HUDEP-2 (cell line): Measurements from ENCODE around the gene CDKL4.
A peak's percentile ranks its signal among the peaks of the same experiment; 100 is the strongest.
"Not testable (repeated sequence)": the region's sequence is repeated elsewhere in the genome, so short reads cannot be mapped to it uniquely, and the experiment has no call there.

ENCODE experiments used
- DNase-seq, 76 experiments: peaks; one replicate each; lab custom pipeline; 2025; ENCODE audit not compliant: unreplicated experiment in 76 of 76; lab: John Stamatoyannopoulos, UW

Gene CDKL4

GRCh38 chr2:39243469-39244123 lies at the start of gene CDKL4:
CDKL4 (minus strand) TSS chr2:39243970.
- peak in 26 of 76 experiments; percentile 2 to 37 (median 17) for DNase-seq

GRCh38 chr2:39290433-39290832 lies 46.7 kb upstream of the CDKL4 start:
- no peak for DNase-seq

DNA sequence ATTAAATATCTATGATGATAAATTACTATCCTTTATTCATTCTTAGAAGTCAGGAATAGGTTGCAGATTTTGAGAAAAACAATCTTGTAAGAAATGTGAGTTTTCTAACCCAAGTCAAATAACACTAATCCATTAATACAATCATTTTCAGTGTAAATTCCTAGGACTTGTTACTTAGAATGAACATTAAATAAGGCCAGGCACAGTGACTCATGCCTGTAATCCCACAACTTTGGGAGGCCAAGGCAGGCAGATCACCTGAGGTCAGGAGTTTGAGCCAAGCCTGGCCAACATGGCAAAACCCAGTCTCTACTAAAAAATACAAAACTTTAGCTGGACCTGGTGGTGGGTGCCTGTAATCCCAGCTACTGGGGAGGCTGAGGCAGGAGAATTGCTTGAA lies 45.8 kb upstream of the CDKL4 start:
- no peak for DNase-seq

DNA sequence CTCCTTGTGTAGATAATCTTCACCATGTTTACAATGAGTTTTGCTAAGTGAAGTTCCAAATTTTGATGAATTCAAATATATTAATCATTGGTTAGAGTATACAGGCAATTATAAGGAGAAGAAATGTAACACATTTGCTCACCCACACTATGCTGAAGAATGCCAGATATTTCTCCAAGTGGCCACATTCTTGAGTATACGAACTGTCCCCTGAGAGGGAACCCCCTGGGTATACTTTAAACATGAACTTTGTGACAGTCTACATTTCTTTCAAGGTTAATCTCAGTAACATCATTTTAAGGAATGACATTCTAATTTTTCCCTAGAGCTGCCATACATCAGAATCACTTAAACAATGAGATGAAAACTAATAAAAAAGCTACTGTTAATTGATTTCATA lies 39.8 kb upstream of the CDKL4 start:
- no peak for DNase-seq

GRCh38 chr2:39281391-39281790 lies 37.6 kb upstream of the CDKL4 start:
- no peak for DNase-seq

DNA sequence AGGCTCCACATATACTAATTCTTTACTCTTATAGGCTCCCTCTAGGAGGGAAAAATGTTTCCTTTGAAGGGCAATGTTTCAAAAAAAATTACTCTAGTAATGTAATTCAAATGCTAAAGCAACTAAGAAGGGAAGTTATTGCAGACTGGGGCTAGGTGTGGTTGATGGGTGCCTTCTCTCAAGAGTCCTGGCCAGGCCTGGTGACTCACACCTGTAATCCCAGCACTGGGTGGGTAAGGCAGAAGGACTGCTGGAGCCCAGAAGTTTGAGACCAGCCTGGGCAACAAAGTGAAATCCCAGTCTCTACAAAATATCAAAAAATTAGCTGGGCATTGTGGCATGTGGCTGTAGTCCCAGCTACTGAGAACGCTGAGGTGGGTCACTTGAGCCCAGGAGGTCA lies 31.2 kb upstream of the CDKL4 start:
- DNase-seq: no peak

DNA sequence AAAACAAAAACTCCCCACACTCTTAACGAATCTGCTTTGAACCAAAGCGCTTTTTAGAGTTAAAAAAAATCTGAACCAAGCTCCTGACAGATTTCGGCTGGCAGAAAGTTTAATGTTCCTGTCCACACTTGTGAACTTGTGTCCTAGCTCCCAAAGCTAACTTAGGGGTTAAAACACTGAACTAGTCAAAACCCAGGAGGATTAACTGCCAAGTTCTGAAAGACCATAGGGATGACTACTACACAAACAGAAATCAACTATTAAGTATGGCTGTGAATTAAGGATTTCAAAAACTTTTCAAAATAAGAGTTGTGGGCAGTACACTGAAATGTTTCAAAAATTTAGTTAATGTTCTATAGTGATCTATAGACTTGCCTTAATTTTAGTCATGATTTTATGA lies 26.2 kb upstream of the CDKL4 start:
- DNase-seq: no peak

DNA sequence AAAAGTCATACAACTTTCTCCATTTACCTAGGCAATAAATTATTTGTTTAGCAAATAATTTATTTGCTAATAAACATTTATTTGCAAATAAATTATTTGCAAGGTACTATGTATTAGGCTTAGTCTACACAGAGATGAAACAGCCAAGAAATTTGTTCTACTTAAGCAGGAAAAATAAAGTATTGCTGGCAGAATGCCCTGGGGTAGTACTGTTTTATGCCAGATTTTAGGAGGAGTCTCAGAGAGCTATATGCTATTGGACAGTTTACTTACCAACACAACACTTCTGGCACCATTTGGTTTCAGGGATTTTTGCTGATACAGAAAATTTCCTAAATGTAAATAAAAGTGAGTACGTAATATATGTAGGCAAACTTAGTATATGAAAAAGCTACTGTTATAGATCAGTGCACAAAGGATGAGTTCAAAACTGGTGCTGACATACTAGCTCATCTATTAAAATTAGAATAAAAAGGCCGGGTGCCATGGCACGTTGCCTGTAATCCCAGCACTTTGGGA lies 23.2 kb upstream of the CDKL4 start:
- no peak for DNase-seq

GRCh38 chr2:39266139-39266805 lies 22.5 kb upstream of the CDKL4 start:
- DNase-seq: no peak

GRCh38 chr2:39265315-39265714 lies 21.5 kb upstream of the CDKL4 start:
- no peak for DNase-seq

GRCh38 chr2:39264733-39265132 lies 21.0 kb upstream of the CDKL4 start:
- no peak for DNase-seq

DNA sequence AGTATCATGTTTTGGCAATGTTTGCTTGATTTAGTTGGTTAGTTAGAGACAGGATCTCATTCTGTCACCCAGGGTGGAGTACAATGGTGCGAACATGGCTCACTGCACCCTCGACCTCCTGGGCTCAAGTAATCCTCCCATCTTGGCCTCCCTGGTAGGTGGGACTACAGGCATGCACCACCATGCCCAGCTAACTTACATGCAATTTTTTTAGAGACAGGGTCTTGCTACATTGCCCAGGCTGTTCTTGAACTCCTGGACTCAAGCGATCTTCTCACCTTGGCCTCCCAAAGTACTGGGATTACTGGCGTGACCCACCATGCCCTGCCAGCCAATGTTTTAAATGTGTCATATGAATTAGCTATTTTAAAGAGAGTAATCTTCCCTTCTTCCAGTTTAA lies 16.3 kb upstream of the CDKL4 start:
- no peak for DNase-seq

DNA sequence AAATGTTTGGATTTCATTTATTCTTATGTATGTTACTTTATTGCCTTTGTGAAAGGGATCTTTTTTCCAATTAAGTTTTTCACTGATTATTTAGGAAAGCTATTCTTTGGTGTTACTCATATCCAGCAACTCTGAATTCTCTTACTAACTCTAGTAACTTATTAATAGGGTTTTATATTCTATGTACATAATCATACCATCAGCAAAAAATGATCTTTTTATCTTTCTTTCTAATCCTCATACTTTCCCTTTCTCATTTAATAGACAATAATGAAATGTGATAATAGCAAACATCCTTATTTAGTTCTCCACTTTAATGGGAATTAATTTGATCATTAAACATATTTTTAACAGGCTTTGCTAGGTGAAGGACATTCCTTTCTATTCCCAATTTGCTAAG lies 12.3 kb upstream of the CDKL4 start:
- no peak for DNase-seq

DNA sequence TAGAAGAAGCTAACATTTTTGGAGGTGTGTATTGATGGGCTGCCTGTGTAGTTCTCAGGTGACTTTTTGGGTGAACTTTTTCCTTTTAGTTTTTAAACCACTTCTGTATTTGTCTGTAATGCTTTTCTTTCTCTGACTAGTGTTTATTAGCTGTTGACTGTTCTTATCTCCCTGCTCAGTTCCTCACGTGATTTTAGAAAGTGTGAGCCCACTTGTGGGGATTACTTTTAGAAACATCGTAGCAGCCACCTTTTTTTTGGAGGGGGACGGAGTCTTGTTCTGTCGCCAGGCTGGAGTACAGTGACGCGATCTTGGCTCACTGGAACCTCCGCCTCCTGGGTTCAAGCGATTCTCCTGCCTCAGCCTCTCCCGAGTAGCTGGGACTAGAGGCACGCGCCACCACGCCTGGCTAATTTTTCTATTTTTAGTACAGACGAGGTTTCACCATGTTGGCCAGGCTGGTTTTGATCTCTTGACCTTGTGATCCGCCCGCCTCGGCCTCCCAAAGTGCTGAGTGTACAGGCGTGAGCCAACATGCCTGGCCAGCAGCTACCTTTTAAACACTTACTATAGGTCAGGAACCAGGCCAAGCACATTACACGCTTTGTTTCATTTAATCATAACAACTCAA lies 9.2 kb upstream of the CDKL4 start:
- no peak for DNase-seq

DNA sequence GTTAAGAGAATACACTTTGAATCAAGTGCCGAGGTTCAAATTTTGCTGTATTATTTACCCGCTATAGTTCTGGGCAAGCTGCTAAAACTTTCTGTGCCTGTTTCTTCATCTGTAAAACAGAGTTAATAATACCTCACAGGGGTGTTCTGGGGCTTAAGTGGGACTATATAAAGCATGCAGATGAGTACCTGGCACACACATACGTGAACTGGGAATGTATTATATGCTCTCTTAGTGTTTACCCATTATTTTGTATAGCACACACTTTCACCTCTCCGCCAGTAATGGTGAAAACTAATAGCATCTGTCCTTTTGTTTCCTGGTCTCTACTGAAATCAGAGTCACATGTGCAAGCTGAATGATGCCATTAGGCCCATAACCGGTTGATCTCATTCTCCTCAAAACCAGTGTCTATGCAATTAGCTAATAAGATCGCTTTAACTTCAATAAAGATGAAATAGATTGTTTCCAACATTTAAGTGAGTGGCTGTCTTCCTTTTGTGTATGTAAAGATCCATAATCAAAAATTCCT lies 3.8 kb upstream of the CDKL4 start:
- DNase-seq: no peak

DNA sequence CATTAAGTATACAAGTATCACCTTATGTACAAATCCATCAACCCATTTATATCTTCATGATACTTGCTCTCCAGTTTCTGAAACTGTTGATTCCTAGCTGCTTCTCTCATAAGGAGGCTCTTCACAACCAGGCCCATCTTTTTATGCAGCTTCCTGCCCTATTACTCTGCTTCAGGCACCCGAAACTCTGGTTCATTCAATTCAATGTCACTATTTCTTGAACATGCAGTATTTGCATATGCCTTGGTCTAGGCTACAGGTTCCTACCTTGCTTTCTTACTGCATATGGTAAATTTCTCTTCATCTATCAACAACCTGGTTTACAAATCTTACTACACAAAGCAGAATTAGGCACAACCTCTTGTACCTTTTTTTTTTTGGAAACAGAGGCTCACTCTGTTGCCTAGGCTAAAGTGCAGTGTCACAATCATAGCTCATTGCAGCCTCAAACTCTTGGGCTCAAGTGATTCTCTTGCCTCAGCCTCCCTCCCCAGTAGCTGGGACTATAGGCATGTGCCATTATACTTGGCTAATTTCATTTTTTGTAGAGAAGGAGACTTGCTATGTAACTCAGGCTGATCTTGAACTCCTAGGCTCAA lies 2.7 kb upstream of the CDKL4 start:
- DNase-seq: no peak

GRCh38 chr2:39244963-39245625 lies 1.3 kb upstream of the CDKL4 start:
- not testable (repeated sequence) for DNase-seq

- not testable (repeated sequence) for DNase-seq
Observed at GRCh38 chr2:39244241-39244862, 582 bp upstream of the CDKL4 start.

GRCh38 chr2:39241588-39241987 lies 2.2 kb downstream of the CDKL4 start:
- DNase-seq: no peak

- no peak for DNase-seq
Observed at GRCh38 chr2:39240758-39241157, 3.0 kb downstream of the CDKL4 start.
